ENCODE results near the gene DSCAML1. TPM values are rescaled to one million over a fixed set of nuclear protein-coding genes. Genes with fewer than 3 reads are reported as not detected.

DSCAML1 gene
- total RNA-seq, 1 experiment from 2014 or later = 0.15 TPM

DNA sequence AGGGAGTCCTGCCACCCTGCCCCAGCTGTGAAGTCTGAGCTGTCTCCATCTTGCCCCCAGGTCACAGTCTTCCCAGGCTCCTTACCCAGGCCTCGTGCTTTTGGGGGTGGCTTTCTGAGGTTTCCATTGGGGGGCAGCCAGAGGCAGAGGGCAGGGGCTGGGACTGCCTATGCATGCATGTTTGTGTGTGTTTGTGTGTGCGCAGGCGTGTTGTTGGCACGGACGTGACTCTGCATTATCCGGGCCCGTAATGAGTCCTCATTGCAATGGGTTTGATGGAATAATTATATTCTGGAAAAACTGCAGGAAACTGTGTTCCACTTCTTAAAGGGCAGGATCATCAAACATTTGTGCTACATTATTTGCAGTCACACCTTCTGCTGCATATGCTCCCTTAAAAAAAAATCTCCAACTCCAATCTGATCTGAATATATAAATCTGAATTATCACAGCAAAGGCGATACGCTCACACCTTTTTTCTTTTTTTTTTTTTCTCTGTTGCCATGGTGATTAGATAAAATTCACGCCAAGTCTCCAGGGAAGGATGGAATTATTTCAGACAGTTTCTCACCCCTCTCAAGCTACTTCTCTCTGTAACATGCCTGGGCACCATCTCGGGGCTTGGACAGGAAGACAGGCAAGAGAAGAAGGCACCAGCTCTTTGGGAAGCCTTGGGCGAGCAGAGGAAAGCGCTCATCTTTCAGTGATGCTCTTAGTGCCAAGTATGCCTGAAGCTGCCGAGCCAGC, 45.9 kb downstream of the DSCAML1 start:
- Histone ChIP-seq H2BK120ac (ENCODE audit: low read depth, low read length, poor library complexity, severe bottlenecking) (no peak overlapping the region), H2BK5ac (ENCODE audit: insufficient read length, low read length) (no peak overlapping the region), H3T11ph (ENCODE audit: low read length) (no peak overlapping the region), H3K4me2 (ENCODE audit: insufficient read depth, insufficient read length, low read length) (no peak overlapping the region), H3K79me2 (ENCODE audit: insufficient read depth, low read length) (no peaks in the 10 kb centered on the region), H3K27ac (ENCODE audit: insufficient read length, low read depth, low read length) (no peak overlapping the region), H4K8ac (replicated peaks; ENCODE audit: insufficient read length, low read depth, low read length) (no peak overlapping the region), H2AK5ac (ENCODE audit: insufficient read length, low read length) (no peak overlapping the region), H3K18ac (ENCODE audit: insufficient read length, low read depth, low read length) (no peak overlapping the region), H3K4ac (ENCODE audit: low read depth, low read length) (no peak overlapping the region), H3K23me2 (ENCODE audit: insufficient read length, low read depth, low read length, poor library complexity, severe bottlenecking) (no peaks in the 10 kb centered on the region), H3K56ac (ENCODE audit: insufficient read length, low read depth, low read length) (no peak overlapping the region), H3K4me1 (ENCODE audit: insufficient read depth, low read length) (peaks cover 5% of the 10 kb centered on the region; the same call in 1 of the 2 replicates), H4K5ac (ENCODE audit: insufficient read length, low read depth, low read length) (no peak overlapping the region), H2BK12ac (ENCODE audit: insufficient read length, low read depth, low read length) (no peak overlapping the region), H2BK20ac (ENCODE audit: low read depth, low read length, poor library complexity, severe bottlenecking) (no peak overlapping the region), H2BK15ac (ENCODE audit: low read depth, low read length) (no peak overlapping the region), H4K91ac (ENCODE audit: insufficient read length, low read depth, low read length) (no peak overlapping the region), H2AFZ (ENCODE audit: low read length) (no peak overlapping the region), H3K27me3 (ENCODE audit: insufficient read depth, low read length) (no peaks in the 10 kb centered on the region), H3K23ac (ENCODE audit: insufficient read length, low read depth, low read length) (no peak overlapping the region), H4K20me1 (ENCODE audit: control insufficient read depth, insufficient read depth, insufficient read length) (no peaks in the 10 kb centered on the region), H3K14ac (ENCODE audit: insufficient read depth, low read length) (no peak overlapping the region), H3K9ac (ENCODE audit: extremely low read depth, insufficient read length, low read length) (no peak overlapping the region), H3K79me1 (ENCODE audit: insufficient read depth, low read depth, low read length, poor library complexity, severe bottlenecking) (no peaks in the 10 kb centered on the region), H3K9me3 (ENCODE audit: control insufficient read depth, low read depth, low read length) (no peaks in the 10 kb centered on the region)
- peaks cover 14% of the 10 kb centered on the region for H3K27me3 Mint-ChIP-seq (ENCODE audit: low read depth)
- WGBS (ENCODE audit: extremely low coverage, insufficient read length, low lambda C conversion rate) = no CpG with 5 or more reads among the region's 14 CpGs
- H3K27ac Mint-ChIP-seq = no peak overlapping the region
- H3K9me3 Mint-ChIP-seq = no peaks in the 10 kb centered on the region; a peak in 1 of 5 replicates
- no peak overlapping the region for H3K4me3 Mint-ChIP-seq
- peaks cover 26 to 33% of the 10 kb centered on the region in 2 experiments for H3K4me1 Mint-ChIP-seq
- no peaks in the 10 kb centered on the region for H3K36me3 Mint-ChIP-seq (ENCODE audit: insufficient read depth in 1 of 3, low read depth in 3 of 3)
- no peak for TF ChIP-seq CTCF (conservative IDR thresholded peaks at IDR 0.05)
- DNase-seq = no peak

Measured in H9 (cell line).